Epithelial cell of proximal tubule (primary cell): ENCODE measurements around the gene ZBED4. TPM values are rescaled to one million over a fixed set of nuclear protein-coding genes. Genes with fewer than 3 reads are reported as not detected.
A peak's percentile ranks its signal among the peaks of the same experiment; 100 is the strongest.

ENCODE experiments used
- DNase-seq: peaks from one replicate; pipeline ENCODE4 v3.0.0-alpha.2; 2011; ENCODE audit warnings: low read depth
- H3K4me3 ChIP-seq: 2 replicates; pipeline ENCODE4 v1.5.1; 2011; ENCODE audit warnings: low read depth, mild to moderate bottlenecking, low read length
- CTCF ChIP-seq: conservative IDR thresholded peaks from 2 replicates; pipeline ENCODE4 v1.5.1; 2012; ENCODE audit warnings: low read depth, mild to moderate bottlenecking, low read length
- total RNA-seq: library from RNA; depleted of rRNA; stranded (reverse); fragments of >200 nt; gene quantifications from 2 replicates; pipeline ENCODE4 v1.2.3, GENCODE V29; 2015

ZBED4 gene
- total RNA-seq, 1 donor from 2014 or later: 14.5 TPM

GRCh38 chr22:49914256-49914655 lies 60.6 kb downstream of the ZBED4 start:
- DNase-seq: no peak
- TF ChIP-seq CTCF: no peak
- H3K4me3 ChIP-seq: no peak overlapping the region

GRCh38 chr22:49915610-49916009 lies 62.0 kb downstream of the ZBED4 start:
- DNase-seq: no peak
- H3K4me3 ChIP-seq: no peak overlapping the region
- TF ChIP-seq CTCF: no peak

GRCh38 chr22:49916831-49917230 lies 63.2 kb downstream of the ZBED4 start:
- no peak for DNase-seq
- no peak overlapping the region for H3K4me3 ChIP-seq
- TF ChIP-seq CTCF: no peak

GRCh38 chr22:49917974-49918910 lies 64.6 kb downstream of the ZBED4 start, which contains the start of the genes ALG12 and CRELD2:
Gene ALG12 (minus strand): TSS chr22:49918438. CDS start chr22:49913765, 4,673 bp downstream.
Gene CRELD2 (plus strand): TSS chr22:49918634. CDS start chr22:49918770, 136 bp downstream.
- TF ChIP-seq CTCF: no peak
- H3K4me3 ChIP-seq: peak within 1 kb of the TSS; percentile 87
- DNase-seq: peak; percentile 37

- no peak for TF ChIP-seq CTCF
- DNase-seq: no peak
These were observed 65.6 kb downstream of the ZBED4 start for GRCh38 chr22:49918911-49919881.

GRCh38 chr22:49920859-49921258 lies 67.2 kb downstream of the ZBED4 start:
- DNase-seq: no peak
- no peak overlapping the region for H3K4me3 ChIP-seq
- TF ChIP-seq CTCF: no peak

More at GRCh38 chr22:49918911-49919881, 65.6 kb downstream of the ZBED4 start:
- peak overlapping the region; percentile 87 for H3K4me3 ChIP-seq
